ENCODE data around the gene WDR70. TPM values are rescaled to one million over a fixed set of nuclear protein-coding genes. Genes with fewer than 3 reads are reported as not detected.
"Not testable (repeated sequence)": the region's sequence is repeated elsewhere in the genome, so short reads cannot be mapped to it uniquely, and the experiment has no call there.

The WDR70 gene
- total RNA-seq, 1 experiment from 2014 or later = 25.0 TPM

- Histone ChIP-seq H3K9me2 (replicated peaks; ENCODE audit: low read length) (no peaks in the 10 kb centered on the region), H3K4me1 (ENCODE audit: insufficient read depth, low read length) (peaks cover 29% of the 10 kb centered on the region), H3K36me3 (ENCODE audit: low read depth, low read length) (no peaks in the 10 kb centered on the region), H3K9ac (ENCODE audit: low read length) (no peak overlapping the region), H3K79me2 (ENCODE audit: low read length) (no peaks in the 10 kb centered on the region), H3K9me3 (ENCODE audit: low read length) (no peaks in the 10 kb centered on the region), H3K4me3 (ENCODE audit: low read length) (peak overlapping the region; percentile 7; the same call in 1 of the 2 replicates), H3F3A (ENCODE audit: low read length, unreplicated experiment) (no peaks in the 10 kb centered on the region), H3K27me3 (ENCODE audit: low read length) (no peaks in the 10 kb centered on the region), H4K20me1 (ENCODE audit: low read length) (no peaks in the 10 kb centered on the region), H3K4me2 (ENCODE audit: low read length) (peak overlapping the region; percentile 67), H3K27ac (ENCODE audit: low read length) (peak overlapping the region; percentile 37), H2AFZ (ENCODE audit: low read length) (no peak overlapping the region)
- DNase-seq (no peak), ATAC-seq (no peak)
- TF ChIP-seq CTCF (conservative IDR thresholded peaks at IDR 0.05; ENCODE audit: low read depth, low read length) (no peak), EZH2 (IDR thresholded peaks at IDR 0.05; ENCODE audit: low read length, unreplicated experiment) (no peak), EZH2phosphoT487 (IDR thresholded peaks at IDR 0.05; ENCODE audit: borderline replicate concordance, low read length) (no peak)
- CTCF ChIA-PET = interaction anchor here (0.6 kb wide), 1 partner anchor 618 kb away, joined by 7 read pairs; no protein-coding TSS in a partner anchor
- intact Hi-C loops (cut with micrococcal nuclease) = loop anchor here (1.0 to 2.0 kb wide), 2 partner anchors 29 kb away; no protein-coding TSS in a partner anchor
- POLR2A ChIA-PET (ENCODE audit: unreplicated experiment) = no interaction called here
- no TSS peak for BruUV-seq (replicated peaks)
Measured at GRCh38 chr5:37667846-37668245, 288.7 kb downstream of the WDR70 start.

GRCh38 chr5:37668524-37669047 is 289.5 kb downstream of the WDR70 start:
- H2AFZ ChIP-seq (ENCODE audit: low read length) = no peak overlapping the region
- H3K9me2 ChIP-seq (replicated peaks; ENCODE audit: low read length) = no peaks in the 10 kb centered on the region
- no peak for TF ChIP-seq EZH2 (IDR thresholded peaks at IDR 0.05; ENCODE audit: low read length, unreplicated experiment)
- TF ChIP-seq CTCF (conservative IDR thresholded peaks at IDR 0.05; ENCODE audit: low read depth, low read length) = no peak
- no peak for TF ChIP-seq EZH2phosphoT487 (IDR thresholded peaks at IDR 0.05; ENCODE audit: borderline replicate concordance, low read length)
- DNase-seq (peak; percentile 99), ATAC-seq (peak; percentile 100)
- no peaks in the 10 kb centered on the region for H3K79me2 ChIP-seq (ENCODE audit: low read length)
- H3K36me3 ChIP-seq (ENCODE audit: low read depth, low read length) = no peaks in the 10 kb centered on the region
- H4K20me1 ChIP-seq (ENCODE audit: low read length) = no peaks in the 10 kb centered on the region
- H3F3A ChIP-seq (ENCODE audit: low read length, unreplicated experiment) = no peaks in the 10 kb centered on the region
- H3K27me3 ChIP-seq (ENCODE audit: low read length) = no peaks in the 10 kb centered on the region
- peak overlapping the region; percentile 67 for H3K4me2 ChIP-seq (ENCODE audit: low read length)
- BruUV-seq (replicated peaks) = no TSS peak
- no peaks in the 10 kb centered on the region for H3K9me3 ChIP-seq (ENCODE audit: low read length)
- POLR2A ChIA-PET (ENCODE audit: unreplicated experiment) = interaction anchor here (0.6 kb wide), 1 partner anchor 1818 kb away, joined by 3 read pairs; no protein-coding TSS in a partner anchor
- peaks cover 29% of the 10 kb centered on the region for H3K4me1 ChIP-seq (ENCODE audit: insufficient read depth, low read length)
- peak overlapping the region; percentile 75 for H3K27ac ChIP-seq (ENCODE audit: low read length)
- intact Hi-C loops (cut with micrococcal nuclease) = loop anchor here (1.0 to 2.0 kb wide), 2 partner anchors 28 to 29 kb away; no protein-coding TSS in a partner anchor
- no peak overlapping the region for H3K9ac ChIP-seq (ENCODE audit: low read length)
- CTCF ChIA-PET = interaction anchor here (0.7 kb wide), 1 partner anchor 23 kb away, joined by 3 read pairs; no protein-coding TSS in a partner anchor
- H3K4me3 ChIP-seq (ENCODE audit: low read length) = 0 out of 2 replicates have a peak overlapping the region, but pooled peaks have one; percentile 7

GRCh38 chr5:37672118-37672588 is 293.0 kb downstream of the WDR70 start:
- H3K36me3 ChIP-seq (ENCODE audit: low read depth, low read length); BruUV-seq (replicated peaks); intact Hi-C loops (cut with micrococcal nuclease); H3K79me2 ChIP-seq (ENCODE audit: low read length); H3K9ac ChIP-seq (ENCODE audit: low read length); ATAC-seq; H3F3A ChIP-seq (ENCODE audit: low read length, unreplicated experiment); POLR2A ChIA-PET (ENCODE audit: unreplicated experiment); CTCF ChIA-PET; DNase-seq; H3K4me3 ChIP-seq (ENCODE audit: low read length); H3K9me3 ChIP-seq (ENCODE audit: low read length); H3K9me2 ChIP-seq (replicated peaks; ENCODE audit: low read length); H4K20me1 ChIP-seq (ENCODE audit: low read length); H3K27ac ChIP-seq (ENCODE audit: low read length); H2AFZ ChIP-seq (ENCODE audit: low read length); H3K27me3 ChIP-seq (ENCODE audit: low read length); H3K4me2 ChIP-seq (ENCODE audit: low read length): not testable (repeated sequence)
- peaks cover 23% of the 10 kb centered on the region for H3K4me1 ChIP-seq (ENCODE audit: insufficient read depth, low read length)

GRCh38 chr5:37674361-37674760 is 295.2 kb downstream of the WDR70 start:
- not testable (repeated sequence) for H3K9ac ChIP-seq (ENCODE audit: low read length); ATAC-seq

GRCh38 chr5:37679326-37679725 is 300.2 kb downstream of the WDR70 start:
- H3K4me3 ChIP-seq (ENCODE audit: low read length); intact Hi-C loops (cut with micrococcal nuclease); H3K9me3 ChIP-seq (ENCODE audit: low read length); BruUV-seq (replicated peaks); DNase-seq; H3K4me1 ChIP-seq (ENCODE audit: insufficient read depth, low read length); CTCF ChIA-PET; H3K4me2 ChIP-seq (ENCODE audit: low read length); H4K20me1 ChIP-seq (ENCODE audit: low read length); H3K9ac ChIP-seq (ENCODE audit: low read length); ATAC-seq; H3K27me3 ChIP-seq (ENCODE audit: low read length); H3F3A ChIP-seq (ENCODE audit: low read length, unreplicated experiment); H3K9me2 ChIP-seq (replicated peaks; ENCODE audit: low read length); H3K27ac ChIP-seq (ENCODE audit: low read length); H3K79me2 ChIP-seq (ENCODE audit: low read length); H3K36me3 ChIP-seq (ENCODE audit: low read depth, low read length); H2AFZ ChIP-seq (ENCODE audit: low read length): not testable (repeated sequence)
- POLR2A ChIA-PET (ENCODE audit: unreplicated experiment) = interaction anchor here (0.6 kb wide), 1 partner anchor 17 kb away, joined by 8 read pairs; no protein-coding TSS in a partner anchor

More at GRCh38 chr5:37674361-37674760, 295.2 kb downstream of the WDR70 start:
- H3K4me2 ChIP-seq (ENCODE audit: low read length); H3F3A ChIP-seq (ENCODE audit: low read length, unreplicated experiment); H4K20me1 ChIP-seq (ENCODE audit: low read length); H3K9me2 ChIP-seq (replicated peaks; ENCODE audit: low read length); H3K36me3 ChIP-seq (ENCODE audit: low read depth, low read length); H3K27ac ChIP-seq (ENCODE audit: low read length); DNase-seq; H2AFZ ChIP-seq (ENCODE audit: low read length); intact Hi-C loops (cut with micrococcal nuclease); CTCF ChIA-PET; H3K4me1 ChIP-seq (ENCODE audit: insufficient read depth, low read length); POLR2A ChIA-PET (ENCODE audit: unreplicated experiment); H3K27me3 ChIP-seq (ENCODE audit: low read length); H3K4me3 ChIP-seq (ENCODE audit: low read length); H3K9me3 ChIP-seq (ENCODE audit: low read length); BruUV-seq (replicated peaks); H3K79me2 ChIP-seq (ENCODE audit: low read length): not testable (repeated sequence)
